ENCODE data around the gene ARMC9.

GRCh38 chr2:231373184-231373583 is 174.8 kb downstream of the ARMC9 start:
- no peak for TF ChIP-seq CTCF (IDR thresholded peaks at IDR 0.05)
- no peak for TF ChIP-seq POLR2AphosphoS5 (IDR thresholded peaks at IDR 0.05)
- no peak for TF ChIP-seq POLR2A (IDR thresholded peaks at IDR 0.05)
- TF ChIP-seq EP300 (IDR thresholded peaks at IDR 0.05): no peak

All from upper lobe of left lung (tissue), 4 donors.